ENCODE results near the gene FOXE3. TPM values are rescaled to one million over a fixed set of nuclear protein-coding genes. Genes with fewer than 3 reads are reported as not detected.

FOXE3 gene
- total and polyA plus RNA-seq, 2 of the 4 experiments (the other 2 are of a cell fraction): 0.12 TPM; not detected in 1

GRCh38 chr1:47440599-47441081 is 24.6 kb downstream of the FOXE3 start:
- TF ChIP-seq ELK1 (IDR thresholded peaks at IDR 0.05; ENCODE audit: borderline replicate concordance, low read depth, low read length) (no peak), SMC3 (IDR thresholded peaks at IDR 0.05; ENCODE audit: low read depth, low read length) (no peak), USF2 (IDR thresholded peaks at IDR 0.05; ENCODE audit: low read depth, low read length) (no peak), CHD1 (IDR thresholded peaks at IDR 0.05; ENCODE audit: low read depth, low read length) (no peak), MAFK (IDR thresholded peaks at IDR 0.05; ENCODE audit: low read depth, low read length) (no peak), POLR2A (IDR thresholded peaks at IDR 0.05; ENCODE audit: low read depth, low read length) (no peak), RAD21 (IDR thresholded peaks at IDR 0.05; ENCODE audit: low read length) (no peak), RCOR1 (IDR thresholded peaks at IDR 0.05; ENCODE audit: insufficient replicate concordance, low read length) (no peak), RFX5 (IDR thresholded peaks at IDR 0.05; ENCODE audit: low read depth, low read length) (no peak), MXI1 (IDR thresholded peaks at IDR 0.05; ENCODE audit: borderline replicate concordance, low read depth, low read length) (no peak), BHLHE40 (IDR thresholded peaks at IDR 0.05; ENCODE audit: low read depth, low read length) (no peak), NFE2L2 (IDR thresholded peaks at IDR 0.05; ENCODE audit: low read depth, low read length) (no peak), CEBPB (IDR thresholded peaks at IDR 0.05; ENCODE audit: low read depth, low read length) (no peak), FOS (IDR thresholded peaks at IDR 0.05; ENCODE audit: low read depth, low read length) (no peak), CTCF (conservative IDR thresholded peaks at IDR 0.05; ENCODE audit: low read depth, low read length) (no peak), MAZ (IDR thresholded peaks at IDR 0.05; ENCODE audit: borderline replicate concordance, low read depth, low read length) (no peak)
- no peak for DNase-seq
- no peak overlapping the region for H2AK9ac ChIP-seq (replicated peaks; ENCODE audit: low read depth, low read length, poor library complexity)
- H3K9ac ChIP-seq (ENCODE audit: low read depth, low read length): no peak overlapping the region
- dilution Hi-C loops (cut with HindIII; ENCODE audit: low sequenced_read_pairs, unreplicated experiment) (no loop called here), in situ Hi-C loops (cut with MboI; ENCODE audit: low sequenced_read_pairs) (no loop called here), intact Hi-C loops (cut with micrococcal nuclease) (no loop called here)
- no peak overlapping the region for H3K4ac ChIP-seq (ENCODE audit: low read depth, low read length)
- H3K4me1 ChIP-seq (ENCODE audit: control insufficient read depth, insufficient read depth, low read length): no peaks in the 10 kb centered on the region
- H3K36me3 ChIP-seq (ENCODE audit: control insufficient read depth, insufficient read depth, low read length): no peaks in the 10 kb centered on the region
- ATAC-seq (ENCODE audit: low read depth): no peak
- no peak overlapping the region for H4K5ac ChIP-seq (ENCODE audit: low read depth, low read length)
- H3K4me3 ChIP-seq (ENCODE audit: insufficient read depth, low read depth, low read length): no peak overlapping the region
- no peak overlapping the region for H4K91ac ChIP-seq (ENCODE audit: insufficient read depth, low read depth, low read length)
- H3K27me3 ChIP-seq (ENCODE audit: control insufficient read depth, insufficient read depth, low read length): peaks cover 74% of the 10 kb centered on the region
- ChIA-PET CTCF (interaction anchor here (1.3 to 1.8 kb wide), 2 partner anchors 8 to 52 kb away, joined by 4 to 5 read pairs; no protein-coding TSS in a partner anchor), POLR2A (ENCODE audit: unreplicated experiment) (no interaction called here)
- no peak overlapping the region for H2AK5ac ChIP-seq (ENCODE audit: low read depth, low read length)
- no peak overlapping the region for H2AFZ ChIP-seq (replicated peaks; ENCODE audit: low read length, poor library complexity)
- H2BK20ac ChIP-seq (ENCODE audit: low read depth, low read length): no peak overlapping the region
- no peak overlapping the region for H3K14ac ChIP-seq (replicated peaks; ENCODE audit: low read depth, low read length)
- H4K8ac ChIP-seq (ENCODE audit: low read depth in 2 of 2, low read length in 2 of 2): no peak overlapping the region
- peaks cover 0 to 6% of the 10 kb centered on the region in 2 experiments; a peak in 2 of 4 replicates for H3K79me1 ChIP-seq (ENCODE audit: low read depth in 1 of 2, low read length in 2 of 2)
- no peak overlapping the region for H2BK5ac ChIP-seq (ENCODE audit: low read depth, low read length, poor library complexity, severe bottlenecking)
- H3K56ac ChIP-seq (ENCODE audit: extremely low read depth, insufficient read depth, low read length): no peak overlapping the region
- no peak overlapping the region for H3K23ac ChIP-seq (ENCODE audit: low read depth, low read length)
- no peak overlapping the region for H3K27ac ChIP-seq (ENCODE audit: insufficient read depth, low read length)
- peaks cover 6% of the 10 kb centered on the region; the same call in 1 of the 2 replicates for H3K9me3 ChIP-seq (ENCODE audit: control insufficient read depth, insufficient read depth, low read length)
- no CpG with 5 or more reads among the region's 5 CpGs for WGBS, 2 experiments (ENCODE audit: extremely low coverage in 2 of 2, insufficient read length in 1 of 2)
- BruUV-seq (replicated peaks): no TSS peak
- H2BK15ac ChIP-seq (ENCODE audit: low read depth, low read length): no peak overlapping the region
- no peaks in the 10 kb centered on the region for H3K9me1 ChIP-seq (ENCODE audit: insufficient read depth, low read length)
- H3K4me2 ChIP-seq (ENCODE audit: low read depth, low read length): no peak overlapping the region
- no peaks in the 10 kb centered on the region; the same call in 1 of the 2 replicates for H4K20me1 ChIP-seq (ENCODE audit: insufficient read depth, low read length)
- H2BK120ac ChIP-seq (ENCODE audit: low read depth, low read length): no peak overlapping the region
- H3K18ac ChIP-seq (ENCODE audit: low read depth, low read length): no peak overlapping the region
